HEK293 (cell line): ENCODE results near the gene TPST1.

Experiments
- CTCF ChIA-PET: fragments of 350-600 bp; formaldehyde crosslinking; extraction: SDS; loops from one replicate; lab custom pipeline; 2021; ENCODE audit warnings: antibody characterized with exemption; lab: Yijun Ruan, JAX
- POLR2A ChIA-PET: fragments of 300-600 bp; formaldehyde crosslinking; extraction: SDS; loops from one replicate; lab custom pipeline; 2020; ENCODE audit warnings: antibody characterized with exemption, inconsistent platforms; lab: Yijun Ruan, JAX
- H3K27ac ChIP-seq: fragments of 200-500 bp; sonication (Bioruptor generic); 2 replicates; pipeline ENCODE4 v1.5.1; 2014; ENCODE audit warnings: low read depth, low read length, control low read depth, inconsistent platforms; ENCODE audit errors: extremely low read depth
- H3K36me3 ChIP-seq, 2 experiments: fragments of 200-500 bp in 1 of 2; sonication (Bioruptor generic) in 1 of 2; 1 replicate in 1 of 2; 2 replicates in 1 of 2; pipeline ENCODE4 v1.5.1; 2014 to 2017; ENCODE audit warnings: inconsistent platforms in 2 of 2, low read length in 2 of 2; ENCODE audit not compliant: control insufficient read depth in 2 of 2, insufficient read depth in 1 of 2
- H3K4me1 ChIP-seq: fragments of 200-500 bp; sonication (Bioruptor generic); 2 replicates; pipeline ENCODE4 v1.5.1; 2014; ENCODE audit warnings: mild to moderate bottlenecking, low read length, inconsistent platforms; ENCODE audit not compliant: control insufficient read depth, insufficient read depth
- H3K4me3 ChIP-seq: 2 replicates; pipeline ENCODE4 v1.5.1; 2011; ENCODE audit warnings: low read depth, mild to moderate bottlenecking, control low read depth, low read length, moderate library complexity
- H3K9me3 ChIP-seq: fragments of 200-500 bp; sonication (Bioruptor generic); 2 replicates; pipeline ENCODE4 v1.5.1; 2014; ENCODE audit warnings: low read depth, low read length, inconsistent platforms; ENCODE audit not compliant: control insufficient read depth, insufficient read depth
- GFI1B ChIP-seq: fragments of 450-650 bp; formaldehyde crosslinking; IDR thresholded peaks from 2 replicates; pipeline ENCODE4 v1.5.1; 2016; ENCODE audit warnings: missing biosample characterization, missing genetic modification characterization
- GLIS1 ChIP-seq: fragments of 450-650 bp; formaldehyde crosslinking; IDR thresholded peaks from 2 replicates; pipeline ENCODE4 v1.5.1; 2016; ENCODE audit warnings: missing biosample characterization, missing genetic modification characterization
- OSR2 ChIP-seq: fragments of 450-650 bp; formaldehyde crosslinking; IDR thresholded peaks from 2 replicates; pipeline ENCODE4 v1.5.1; 2016; ENCODE audit warnings: missing biosample characterization, missing genetic modification characterization
- SP7 ChIP-seq: fragments of 450-650 bp; formaldehyde crosslinking; IDR thresholded peaks from 2 replicates; pipeline ENCODE4 v1.5.1; 2016; ENCODE audit warnings: missing biosample characterization, missing genetic modification characterization
- TCF7L2 ChIP-seq: IDR thresholded peaks from 2 replicates; pipeline ENCODE4 v1.6.1; 2011; ENCODE audit warnings: low read depth, mild to moderate bottlenecking, inconsistent platforms, low read length, moderate library complexity, borderline replicate concordance
- TRIM28 ChIP-seq: IDR thresholded peaks from 2 replicates; pipeline ENCODE4 v1.6.1; 2011; ENCODE audit warnings: low read length, control low read depth, borderline replicate concordance
- ZBTB21 ChIP-seq: fragments of 450-650 bp; formaldehyde crosslinking; IDR thresholded peaks from 2 replicates; pipeline ENCODE4 v1.5.1; 2017; ENCODE audit warnings: missing biosample characterization, missing genetic modification characterization
- ZNF10 ChIP-seq: fragments of 450-650 bp; formaldehyde crosslinking; IDR thresholded peaks from 2 replicates; pipeline ENCODE4 v1.5.1; 2017; ENCODE audit warnings: missing biosample characterization, missing genetic modification characterization
- ZNF138 ChIP-seq: fragments of 450-650 bp; formaldehyde crosslinking; IDR thresholded peaks from 2 replicates; pipeline ENCODE4 v1.5.1; 2016; ENCODE audit warnings: missing biosample characterization, missing genetic modification characterization, borderline replicate concordance
- ZNF140 ChIP-seq: fragments of 450-650 bp; formaldehyde crosslinking; IDR thresholded peaks from 2 replicates; pipeline ENCODE4 v1.5.1; 2016; ENCODE audit warnings: missing biosample characterization, missing genetic modification characterization
- ZNF174 ChIP-seq: fragments of 450-650 bp; formaldehyde crosslinking; IDR thresholded peaks from 2 replicates; pipeline ENCODE4 v1.5.0; 2017; ENCODE audit warnings: missing biosample characterization, mild to moderate bottlenecking, missing genetic modification characterization
- ZNF302 ChIP-seq: fragments of 450-650 bp; formaldehyde crosslinking; IDR thresholded peaks from 2 replicates; pipeline ENCODE4 v1.5.1; 2016; ENCODE audit warnings: missing biosample characterization, missing genetic modification characterization, low read depth
- ZNF311 ChIP-seq: fragments of 450-650 bp; formaldehyde crosslinking; IDR thresholded peaks from 2 replicates; pipeline ENCODE4 v1.5.1; 2017; ENCODE audit warnings: missing biosample characterization, missing genetic modification characterization, borderline replicate concordance
- ZNF341 ChIP-seq: fragments of 450-650 bp; formaldehyde crosslinking; IDR thresholded peaks from 2 replicates; pipeline ENCODE4; 2016; ENCODE audit warnings: low read depth, missing biosample characterization, missing genetic modification characterization
- ZNF426 ChIP-seq: fragments of 450-650 bp; formaldehyde crosslinking; IDR thresholded peaks from 2 replicates; pipeline ENCODE4 v1.5.1; 2017; ENCODE audit warnings: missing biosample characterization, missing genetic modification characterization, mild to moderate bottlenecking, inconsistent platforms, moderate library complexity
- ZNF549 ChIP-seq: fragments of 450-650 bp; IDR thresholded peaks from 2 replicates; pipeline ENCODE4 v1.5.1; 2018; ENCODE audit warnings: missing biosample characterization, missing genetic modification characterization, mild to moderate bottlenecking, inconsistent platforms, moderate library complexity
- ZNF664 ChIP-seq: fragments of 450-650 bp; formaldehyde crosslinking; IDR thresholded peaks from 2 replicates; pipeline ENCODE4 v1.5.1; 2016; ENCODE audit warnings: missing biosample characterization, missing genetic modification characterization
- ZNF768 ChIP-seq: fragments of 450-650 bp; formaldehyde crosslinking; IDR thresholded peaks from 2 replicates; pipeline ENCODE4 v1.5.1; 2018; ENCODE audit warnings: missing biosample characterization, mild to moderate bottlenecking, missing genetic modification characterization
- ZSCAN16 ChIP-seq: fragments of 450-650 bp; formaldehyde crosslinking; IDR thresholded peaks from 2 replicates; pipeline ENCODE4 v1.5.1; 2016; ENCODE audit warnings: missing biosample characterization, missing genetic modification characterization
- ZSCAN23 ChIP-seq: fragments of 450-650 bp; formaldehyde crosslinking; IDR thresholded peaks from 2 replicates; pipeline ENCODE4 v1.5.1; 2016; ENCODE audit warnings: missing biosample characterization, missing genetic modification characterization
- TF ChIP-seq, protein P1 (sequence below): fragments of 450-650 bp; formaldehyde crosslinking; IDR thresholded peaks from 2 replicates; pipeline ENCODE4 v1.5.1; 2016; ENCODE audit warnings: missing biosample characterization, missing genetic modification characterization
- TF ChIP-seq, protein P2 (sequence below): fragments of 450-650 bp; formaldehyde crosslinking; IDR thresholded peaks from 2 replicates; pipeline ENCODE4 v1.5.1; 2017; ENCODE audit warnings: missing biosample characterization, missing genetic modification characterization
- TF ChIP-seq, protein P3 (sequence below): fragments of 450-650 bp; formaldehyde crosslinking; IDR thresholded peaks from 2 replicates; pipeline ENCODE4 v1.5.1; 2016; ENCODE audit warnings: missing biosample characterization, missing genetic modification characterization, low read depth
- TF ChIP-seq, protein P4 (sequence below): fragments of 450-650 bp; formaldehyde crosslinking; IDR thresholded peaks from 2 replicates; pipeline ENCODE4 v1.5.1; 2017; ENCODE audit warnings: missing biosample characterization, missing genetic modification characterization

TPST1 gene

DNA sequence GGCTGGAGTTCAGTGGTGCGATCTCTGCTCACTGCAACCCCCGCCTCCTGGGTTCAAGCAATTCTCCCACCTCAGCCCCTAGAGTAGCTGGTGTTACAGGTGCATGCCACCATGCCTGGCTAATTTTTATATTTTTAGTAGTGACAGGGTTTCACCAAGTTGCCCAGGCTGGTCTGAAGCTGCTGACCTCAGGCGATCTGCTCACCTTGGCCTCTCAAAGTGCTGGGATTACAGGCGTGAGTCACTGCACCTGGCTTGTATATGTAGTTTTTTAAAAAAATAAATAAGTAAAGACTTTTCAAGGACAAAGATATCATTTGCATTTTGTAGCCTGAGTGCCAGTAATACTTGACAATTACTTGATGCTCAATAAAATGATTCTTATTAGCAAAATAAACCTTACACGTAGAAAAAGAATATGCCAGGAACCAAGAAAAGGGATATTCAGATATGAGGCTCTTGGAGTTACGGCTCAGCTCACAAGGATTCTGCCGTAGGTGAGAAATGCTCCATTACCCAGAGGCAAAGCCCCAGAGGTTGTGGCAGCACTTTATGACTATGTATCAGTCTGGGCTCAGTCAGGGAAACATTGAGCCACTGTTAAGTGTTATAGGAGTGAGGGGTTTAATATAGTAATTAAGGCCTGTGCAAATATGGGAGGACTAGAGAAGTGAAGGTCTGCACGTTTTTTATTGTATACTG is 98.5 kb downstream of the TPST1 start (continued):
- TF ChIP-seq, protein P1, sequence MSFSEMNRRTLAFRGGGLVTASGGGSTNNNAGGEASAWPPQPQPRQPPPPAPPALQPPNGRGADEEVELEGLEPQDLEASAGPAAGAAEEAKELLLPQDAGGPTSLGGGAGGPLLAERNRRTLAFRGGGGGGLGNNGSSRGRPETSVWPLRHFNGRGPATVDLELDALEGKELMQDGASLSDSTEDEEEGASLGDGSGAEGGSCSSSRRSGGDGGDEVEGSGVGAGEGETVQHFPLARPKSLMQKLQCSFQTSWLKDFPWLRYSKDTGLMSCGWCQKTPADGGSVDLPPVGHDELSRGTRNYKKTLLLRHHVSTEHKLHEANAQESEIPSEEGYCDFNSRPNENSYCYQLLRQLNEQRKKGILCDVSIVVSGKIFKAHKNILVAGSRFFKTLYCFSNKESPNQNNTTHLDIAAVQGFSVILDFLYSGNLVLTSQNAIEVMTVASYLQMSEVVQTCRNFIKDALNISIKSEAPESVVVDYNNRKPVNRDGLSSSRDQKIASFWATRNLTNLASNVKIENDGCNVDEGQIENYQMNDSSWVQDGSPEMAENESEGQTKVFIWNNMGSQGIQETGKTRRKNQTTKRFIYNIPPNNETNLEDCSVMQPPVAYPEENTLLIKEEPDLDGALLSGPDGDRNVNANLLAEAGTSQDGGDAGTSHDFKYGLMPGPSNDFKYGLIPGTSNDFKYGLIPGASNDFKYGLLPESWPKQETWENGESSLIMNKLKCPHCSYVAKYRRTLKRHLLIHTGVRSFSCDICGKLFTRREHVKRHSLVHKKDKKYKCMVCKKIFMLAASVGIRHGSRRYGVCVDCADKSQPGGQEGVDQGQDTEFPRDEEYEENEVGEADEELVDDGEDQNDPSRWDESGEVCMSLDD, result no peak
- TF ChIP-seq SP7 (tag by site-specific recombination), result no peak
- no peak for TF ChIP-seq TCF7L2
- TF ChIP-seq GLIS1 (tag by site-specific recombination), result no peak
- TF ChIP-seq, protein P2, sequence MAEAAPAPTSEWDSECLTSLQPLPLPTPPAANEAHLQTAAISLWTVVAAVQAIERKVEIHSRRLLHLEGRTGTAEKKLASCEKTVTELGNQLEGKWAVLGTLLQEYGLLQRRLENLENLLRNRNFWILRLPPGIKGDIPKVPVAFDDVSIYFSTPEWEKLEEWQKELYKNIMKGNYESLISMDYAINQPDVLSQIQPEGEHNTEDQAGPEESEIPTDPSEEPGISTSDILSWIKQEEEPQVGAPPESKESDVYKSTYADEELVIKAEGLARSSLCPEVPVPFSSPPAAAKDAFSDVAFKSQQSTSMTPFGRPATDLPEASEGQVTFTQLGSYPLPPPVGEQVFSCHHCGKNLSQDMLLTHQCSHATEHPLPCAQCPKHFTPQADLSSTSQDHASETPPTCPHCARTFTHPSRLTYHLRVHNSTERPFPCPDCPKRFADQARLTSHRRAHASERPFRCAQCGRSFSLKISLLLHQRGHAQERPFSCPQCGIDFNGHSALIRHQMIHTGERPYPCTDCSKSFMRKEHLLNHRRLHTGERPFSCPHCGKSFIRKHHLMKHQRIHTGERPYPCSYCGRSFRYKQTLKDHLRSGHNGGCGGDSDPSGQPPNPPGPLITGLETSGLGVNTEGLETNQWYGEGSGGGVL (tag by site-specific recombination), result no peak
- no peak for TF ChIP-seq ZNF140 (tag by site-specific recombination)
- no peak for TF ChIP-seq ZNF341 (tag by site-specific recombination)

DNA sequence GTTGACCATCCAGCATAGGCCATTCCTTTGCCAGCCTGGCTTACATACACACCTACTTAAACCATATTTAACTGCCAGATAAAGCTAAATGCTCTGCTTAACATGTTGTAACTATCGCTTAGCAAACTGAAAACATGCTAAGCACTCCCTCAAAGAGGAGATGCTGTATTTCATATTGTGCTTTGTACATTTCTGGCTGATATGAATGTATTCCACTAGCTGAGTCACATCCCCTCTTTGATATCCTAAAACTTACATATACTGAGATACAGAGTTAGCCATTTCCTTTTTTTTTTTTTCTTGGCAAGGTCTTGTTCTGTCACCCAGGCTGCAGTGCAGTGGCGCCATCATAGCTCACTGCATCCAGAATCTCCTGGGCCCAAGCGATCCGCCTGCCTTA is 99.4 kb downstream of the TPST1 start:
- no peak for TF ChIP-seq ZNF10
- no peak for TF ChIP-seq ZNF302 (tag by site-specific recombination)
- no peak for TF ChIP-seq ZNF664 (tag by site-specific recombination)
- TF ChIP-seq, protein P3, sequence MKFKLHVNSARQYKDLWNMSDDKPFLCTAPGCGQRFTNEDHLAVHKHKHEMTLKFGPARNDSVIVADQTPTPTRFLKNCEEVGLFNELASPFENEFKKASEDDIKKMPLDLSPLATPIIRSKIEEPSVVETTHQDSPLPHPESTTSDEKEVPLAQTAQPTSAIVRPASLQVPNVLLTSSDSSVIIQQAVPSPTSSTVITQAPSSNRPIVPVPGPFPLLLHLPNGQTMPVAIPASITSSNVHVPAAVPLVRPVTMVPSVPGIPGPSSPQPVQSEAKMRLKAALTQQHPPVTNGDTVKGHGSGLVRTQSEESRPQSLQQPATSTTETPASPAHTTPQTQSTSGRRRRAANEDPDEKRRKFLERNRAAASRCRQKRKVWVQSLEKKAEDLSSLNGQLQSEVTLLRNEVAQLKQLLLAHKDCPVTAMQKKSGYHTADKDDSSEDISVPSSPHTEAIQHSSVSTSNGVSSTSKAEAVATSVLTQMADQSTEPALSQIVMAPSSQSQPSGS (tag by site-specific recombination), result no peak
- TF ChIP-seq ZNF768 (tag by site-specific recombination), result no peak
- no peak for TF ChIP-seq ZNF174
- no peak for TF ChIP-seq ZSCAN16 (tag by site-specific recombination)
- no peak for TF ChIP-seq ZSCAN23 (tag by site-specific recombination)
- TF ChIP-seq ZNF311 (tag by site-specific recombination), result no peak
- no peak for TF ChIP-seq ZBTB21
- no peak for TF ChIP-seq ZNF426 (tag by site-specific recombination)
- TF ChIP-seq GFI1B (tag by site-specific recombination), result no peak
- no peak for TF ChIP-seq ZNF549 (tag by site-specific recombination)
- TF ChIP-seq, protein P4, sequence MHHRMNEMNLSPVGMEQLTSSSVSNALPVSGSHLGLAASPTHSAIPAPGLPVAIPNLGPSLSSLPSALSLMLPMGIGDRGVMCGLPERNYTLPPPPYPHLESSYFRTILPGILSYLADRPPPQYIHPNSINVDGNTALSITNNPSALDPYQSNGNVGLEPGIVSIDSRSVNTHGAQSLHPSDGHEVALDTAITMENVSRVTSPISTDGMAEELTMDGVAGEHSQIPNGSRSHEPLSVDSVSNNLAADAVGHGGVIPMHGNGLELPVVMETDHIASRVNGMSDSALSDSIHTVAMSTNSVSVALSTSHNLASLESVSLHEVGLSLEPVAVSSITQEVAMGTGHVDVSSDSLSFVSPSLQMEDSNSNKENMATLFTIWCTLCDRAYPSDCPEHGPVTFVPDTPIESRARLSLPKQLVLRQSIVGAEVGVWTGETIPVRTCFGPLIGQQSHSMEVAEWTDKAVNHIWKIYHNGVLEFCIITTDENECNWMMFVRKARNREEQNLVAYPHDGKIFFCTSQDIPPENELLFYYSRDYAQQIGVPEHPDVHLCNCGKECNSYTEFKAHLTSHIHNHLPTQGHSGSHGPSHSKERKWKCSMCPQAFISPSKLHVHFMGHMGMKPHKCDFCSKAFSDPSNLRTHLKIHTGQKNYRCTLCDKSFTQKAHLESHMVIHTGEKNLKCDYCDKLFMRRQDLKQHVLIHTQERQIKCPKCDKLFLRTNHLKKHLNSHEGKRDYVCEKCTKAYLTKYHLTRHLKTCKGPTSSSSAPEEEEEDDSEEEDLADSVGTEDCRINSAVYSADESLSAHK (tag by site-specific recombination), result no peak
- TF ChIP-seq ZNF140 (tag by site-specific recombination), result no peak
- no peak for TF ChIP-seq OSR2 (tag by site-specific recombination)
- TF ChIP-seq ZNF138, result no peak
- TF ChIP-seq TRIM28, result no peak
- H3K4me3 ChIP-seq, result no peak overlapping the region
- no peaks in the 10 kb centered on the region for H3K36me3 ChIP-seq
- 0 out of 2 replicates have a peak, but pooled peaks cover 3% of the 10 kb centered on the region for H3K4me1 ChIP-seq
- ChIA-PET POLR2A (no interaction called here), CTCF (interaction anchor here (0.8 to 1.0 kb wide), 2 partner anchors 8 to 9 kb away, joined by 4 to 6 read pairs; no protein-coding TSS in a partner anchor)
- no peak overlapping the region for H3K27ac ChIP-seq
- H3K9me3 ChIP-seq, result no peaks in the 10 kb centered on the region
